CD4-positive, alpha-beta T cell treated with Interleukin-12 subunit alpha and Interleukin-12 subunit beta, for 1 hour (primary cell): ENCODE results near the gene LCP2.
"Not testable (repeated sequence)": the region's sequence is repeated elsewhere in the genome, so short reads cannot be mapped to it uniquely, and the experiment has no call there.

Source experiments
- DNase-seq: peaks from one replicate; pipeline ENCODE4 v3.0.0-alpha.2; 2020

Gene LCP2

GRCh38 chr5:170269579-170269978 is 28.0 kb downstream of the LCP2 start:
- peak; percentile 57 for DNase-seq

- no peak for DNase-seq
Observed at GRCh38 chr5:170268884-170269283, 28.7 kb downstream of the LCP2 start.

- no peak for DNase-seq
Observed at GRCh38 chr5:170268153-170268689, 29.4 kb downstream of the LCP2 start.

- DNase-seq = peak; percentile 86
Observed at GRCh38 chr5:170267431-170268152, 30.0 kb downstream of the LCP2 start.

GRCh38 chr5:170266570-170267381 is 30.8 kb downstream of the LCP2 start:
- DNase-seq = peak; percentile 53

- DNase-seq = no peak
Observed at GRCh38 chr5:170265522-170265921, 32.1 kb downstream of the LCP2 start.

GRCh38 chr5:170263906-170264305 is 33.7 kb downstream of the LCP2 start:
- DNase-seq = no peak

GRCh38 chr5:170262061-170263045 is 35.2 kb downstream of the LCP2 start:
- DNase-seq = peak; percentile 74

- DNase-seq = no peak
Observed at GRCh38 chr5:170261528-170262043, 36.0 kb downstream of the LCP2 start.

GRCh38 chr5:170257370-170257769 is 40.2 kb downstream of the LCP2 start:
- DNase-seq = no peak

- no peak for DNase-seq
Observed at GRCh38 chr5:170256571-170256970, 41.0 kb downstream of the LCP2 start.

- peak; percentile 81 for DNase-seq
Observed at GRCh38 chr5:170254056-170254455, 43.5 kb downstream of the LCP2 start.

- DNase-seq = no peak
Observed at GRCh38 chr5:170252720-170253350, 44.7 kb downstream of the LCP2 start.

- no peak for DNase-seq
Observed at GRCh38 chr5:170252109-170252508, 45.5 kb downstream of the LCP2 start.

GRCh38 chr5:170251462-170251861 is 46.1 kb downstream of the LCP2 start:
- no peak for DNase-seq

GRCh38 chr5:170250810-170251317 is 46.7 kb downstream of the LCP2 start:
- no peak for DNase-seq

GRCh38 chr5:170249355-170249754 is 48.2 kb downstream of the LCP2 start:
- no peak for DNase-seq

GRCh38 chr5:170248931-170249227 is 48.7 kb downstream of the LCP2 start:
- DNase-seq = not testable (repeated sequence)

GRCh38 chr5:170248172-170248930 is 49.2 kb downstream of the LCP2 start:
- no peak for DNase-seq

- DNase-seq = no peak
Observed at GRCh38 chr5:170247363-170247762, 50.2 kb downstream of the LCP2 start.
